Esophagus squamous epithelium (tissue), 4 donors: ENCODE results near the gene C19orf44.

Source experiments
- CTCF ChIP-seq, 6 experiments: fragments of 450-650 bp in 4 of 6; fragments of 200-600 bp in 2 of 6; sonication (generic) in 2 of 6; IDR thresholded peaks; one replicate each; pipeline ENCODE4 v1.5.1; 2016 to 2019; ENCODE audit warnings: antibody characterized with exemption in 6 of 6, mild to moderate bottlenecking in 4 of 6, moderate library complexity in 4 of 6
- POLR2A ChIP-seq, 4 donors: fragments of 450-650 bp; IDR thresholded peaks; one replicate each; pipeline ENCODE4 v1.6.1; 2017; ENCODE audit warnings: antibody characterized with exemption in 4 of 4, mild to moderate bottlenecking in 4 of 4, moderate library complexity in 3 of 4

DNA sequence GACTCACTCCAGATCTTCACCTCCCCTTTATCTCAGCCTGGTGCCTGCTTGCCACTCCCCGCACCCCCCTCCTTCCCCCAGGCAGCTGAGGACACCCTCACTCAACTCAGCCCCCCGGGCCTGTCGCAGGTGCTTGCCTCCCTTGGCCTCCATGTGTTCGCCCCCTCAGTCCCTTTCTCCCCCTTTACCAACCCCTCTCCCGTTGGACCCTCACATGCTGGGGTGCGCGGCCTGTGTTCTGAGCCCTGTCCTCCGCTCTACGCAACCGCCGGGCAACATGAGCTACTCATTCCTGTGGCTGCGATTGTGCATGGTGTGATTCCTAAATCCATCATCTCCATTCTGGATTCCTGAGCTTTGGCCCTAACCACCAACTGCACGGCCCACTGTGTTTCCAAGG, 40.9 kb downstream of the C19orf44 start:
- TF ChIP-seq CTCF (IDR thresholded peaks at IDR 0.05), result no peak
- no peak for TF ChIP-seq POLR2A (IDR thresholded peaks at IDR 0.05)
